Skin of body (tissue), 2 donors: ENCODE measurements around the gene NUDT4. TPM values are rescaled to one million over a fixed set of nuclear protein-coding genes. Genes with fewer than 3 reads are reported as not detected.
"Not testable (repeated sequence)": the region's sequence is repeated elsewhere in the genome, so short reads cannot be mapped to it uniquely, and the experiment has no call there.

Experiments used
- DNase-seq: peaks from one replicate; lab custom pipeline; 2025; lab: John Stamatoyannopoulos, UW
- total RNA-seq: library from RNA; depleted of rRNA; stranded (reverse); fragments of >200 nt; gene quantifications from one replicate; pipeline ENCODE4 v1.2.3, GENCODE V29; 2014

The NUDT4 gene
- total RNA-seq, 1 donor from 2014 or later, result 54.1 TPM

- DNase-seq, result no peak
Measured at GRCh38 chr12:93427779-93428564, 50.2 kb downstream of the NUDT4 start.

DNA sequence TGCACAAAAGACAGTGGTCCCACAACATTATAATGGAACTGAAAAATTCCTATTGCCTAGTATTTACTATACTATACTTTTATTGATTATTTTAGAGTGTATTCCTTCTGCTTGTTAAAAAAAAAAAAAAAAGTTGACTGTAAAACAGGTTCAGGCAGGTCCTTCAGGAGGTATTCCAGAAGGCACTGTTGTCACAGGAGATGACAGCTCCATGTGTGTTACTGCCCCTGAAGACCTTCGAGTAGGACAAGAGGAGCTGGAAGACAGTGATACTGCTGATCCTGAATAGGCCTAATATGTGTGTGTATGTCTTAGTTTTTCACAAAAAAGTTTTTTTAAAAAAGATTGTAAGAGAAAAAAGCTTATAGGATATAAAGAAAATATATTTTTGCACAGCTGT lies 51.7 kb downstream of the NUDT4 start:
- DNase-seq, result no peak

DNA sequence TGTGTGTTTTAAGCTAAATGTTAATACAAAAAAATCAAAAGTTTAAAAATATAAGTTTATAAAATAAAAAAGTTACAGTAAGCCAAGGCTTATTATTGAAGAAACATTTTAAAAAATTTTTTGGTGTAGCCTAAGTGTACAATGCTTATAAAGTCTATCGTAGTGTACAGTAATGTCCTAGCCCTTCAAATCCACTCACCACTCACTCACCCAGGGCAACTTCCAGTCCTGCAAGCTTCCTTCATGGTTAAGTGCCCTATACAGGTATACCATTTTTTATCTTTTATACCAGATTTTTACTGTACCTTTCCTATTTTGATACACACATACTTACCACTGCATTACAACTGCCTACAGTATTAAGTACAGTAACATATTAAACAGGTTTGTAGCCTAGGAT lies 52.1 kb downstream of the NUDT4 start:
- no peak for DNase-seq

- DNase-seq, result no peak
Measured at GRCh38 chr12:93430280-93430679, 52.6 kb downstream of the NUDT4 start.

DNA sequence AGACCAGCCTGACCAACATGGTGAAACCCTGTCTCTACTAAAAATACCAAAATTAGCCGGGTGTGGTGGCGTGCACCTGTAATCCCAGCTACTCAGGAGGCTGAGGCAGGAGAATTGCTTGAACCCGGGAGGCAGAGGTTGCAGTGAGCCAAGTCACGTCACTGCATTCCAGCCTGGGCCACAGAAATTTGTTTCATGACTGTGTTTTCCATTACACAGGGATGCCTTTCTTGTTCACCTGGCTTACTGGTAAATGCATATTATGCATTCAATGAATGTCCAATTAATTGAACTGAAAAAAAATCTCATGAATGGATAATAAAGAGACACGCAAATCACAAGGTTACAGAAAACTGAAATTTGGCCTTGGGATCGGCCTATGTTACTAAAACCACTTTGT lies 54.3 kb downstream of the NUDT4 start:
- not testable (repeated sequence) for DNase-seq

- DNase-seq, result no peak
Measured at GRCh38 chr12:93434256-93434865, 56.6 kb downstream of the NUDT4 start.

DNA sequence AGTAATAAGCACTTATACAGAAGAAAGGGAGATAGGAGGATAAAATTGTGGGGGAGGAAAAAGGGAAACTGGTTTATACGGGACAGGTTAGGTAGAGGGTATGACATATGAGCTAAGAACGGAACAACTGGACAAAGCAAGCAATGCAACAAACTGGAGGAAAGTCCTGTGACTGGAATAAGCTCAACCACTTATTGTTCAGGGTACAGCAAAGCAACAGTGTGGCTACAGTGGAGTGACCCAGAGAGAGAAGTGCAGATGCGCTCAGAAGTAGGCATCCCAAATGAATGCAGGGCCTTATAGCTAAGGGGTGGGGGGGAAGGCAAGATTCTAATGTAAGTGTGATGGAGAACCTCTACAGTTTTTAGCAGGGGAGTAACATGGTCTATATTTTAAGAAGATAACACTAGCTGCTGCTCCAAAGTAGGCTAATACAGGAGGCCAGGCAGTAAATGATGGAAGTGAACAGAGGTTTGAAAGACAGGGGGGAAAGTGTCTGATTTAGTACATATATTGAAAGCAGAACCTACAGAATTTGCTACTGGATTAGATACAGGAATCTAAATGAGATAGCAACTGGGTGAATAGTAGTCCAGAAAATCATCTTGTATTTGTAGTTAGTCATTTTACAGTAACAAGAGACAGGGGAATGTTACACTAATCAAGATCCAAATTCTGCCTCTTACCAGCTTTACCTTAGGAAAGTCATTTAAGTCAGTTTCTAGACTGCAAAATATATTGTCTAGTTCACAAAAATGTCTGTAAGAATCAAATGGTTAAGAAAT lies 60.7 kb downstream of the NUDT4 start:
- no peak for DNase-seq

GRCh38 chr12:93440043-93440835 lies 62.5 kb downstream of the NUDT4 start:
- no peak for DNase-seq

- no peak for DNase-seq
Measured at GRCh38 chr12:93441081-93441616, 63.4 kb downstream of the NUDT4 start.

- DNase-seq, result peak; percentile 96
Measured at GRCh38 chr12:93441617-93442410, 64.1 kb downstream of the NUDT4 start, which contains the start of gene UBE2N. Gene UBE2N (minus strand): TSS chr12:93441947. CDS start chr12:93441884, 63 bp downstream.

DNA sequence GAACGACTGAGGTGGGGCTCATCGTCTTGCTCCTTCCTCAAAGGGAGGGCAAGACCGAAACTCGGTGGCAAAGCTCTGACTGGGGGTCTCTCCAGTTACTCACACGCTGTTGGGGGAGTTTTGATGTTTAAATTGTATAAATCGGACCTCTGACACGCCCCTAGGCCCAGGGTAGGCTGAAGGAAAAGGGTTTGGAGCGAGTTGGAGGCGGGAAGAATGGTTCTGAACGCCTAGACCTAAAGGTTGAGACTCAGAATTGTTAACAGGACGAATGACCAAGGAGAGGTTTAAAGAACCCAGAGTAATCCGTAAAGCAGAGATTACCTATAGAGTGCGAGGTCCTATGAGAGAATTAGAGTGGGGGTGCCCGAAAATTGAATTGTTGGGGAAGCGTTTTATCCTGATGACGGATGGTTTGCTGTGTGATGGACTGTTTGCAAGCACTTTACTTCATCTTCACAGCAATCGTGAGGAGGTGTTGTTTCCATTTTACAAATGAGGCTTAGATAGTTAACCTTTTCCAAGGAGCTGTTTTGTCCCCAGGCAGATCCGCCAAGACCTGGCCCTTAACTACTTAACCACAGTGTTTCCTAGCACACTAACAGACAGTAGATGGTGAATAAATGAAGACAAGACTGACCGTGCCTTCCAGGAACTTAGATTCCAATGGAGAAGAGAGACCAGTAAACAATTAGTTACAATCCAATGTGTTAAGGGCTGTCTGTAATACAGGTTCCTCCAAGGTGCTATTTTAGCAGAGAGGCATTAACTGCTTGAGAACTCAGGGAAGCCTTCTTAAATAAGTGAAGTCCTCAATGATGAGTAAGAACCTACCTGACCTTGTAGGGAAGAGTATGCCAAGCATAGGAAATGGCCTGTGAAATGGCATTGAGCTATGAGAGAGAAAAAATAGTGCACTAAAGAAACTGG lies 65.0 kb downstream of the NUDT4 start:
- no peak for DNase-seq

DNA sequence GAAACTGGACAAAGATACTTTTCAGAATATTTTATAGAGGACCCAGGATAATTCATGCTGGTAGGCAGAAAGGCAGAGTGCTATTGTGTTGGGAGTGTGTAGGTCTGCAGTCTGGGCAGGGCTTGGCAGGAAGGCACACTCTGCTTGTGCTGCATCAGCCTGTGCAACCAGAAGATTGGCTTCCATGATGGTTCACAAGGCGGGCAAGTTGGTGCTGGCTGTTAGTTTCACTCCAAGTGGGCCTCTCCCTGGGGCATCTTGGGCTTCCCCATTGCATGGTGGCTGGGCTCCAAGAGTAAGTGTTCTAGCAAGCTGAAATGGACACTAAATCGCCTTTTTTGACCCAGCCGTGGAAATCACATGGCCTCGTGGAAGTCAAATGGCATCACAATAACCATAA lies 65.9 kb downstream of the NUDT4 start:
- no peak for DNase-seq

GRCh38 chr12:93447555-93448290 lies 70.0 kb downstream of the NUDT4 start:
- no peak for DNase-seq

DNA sequence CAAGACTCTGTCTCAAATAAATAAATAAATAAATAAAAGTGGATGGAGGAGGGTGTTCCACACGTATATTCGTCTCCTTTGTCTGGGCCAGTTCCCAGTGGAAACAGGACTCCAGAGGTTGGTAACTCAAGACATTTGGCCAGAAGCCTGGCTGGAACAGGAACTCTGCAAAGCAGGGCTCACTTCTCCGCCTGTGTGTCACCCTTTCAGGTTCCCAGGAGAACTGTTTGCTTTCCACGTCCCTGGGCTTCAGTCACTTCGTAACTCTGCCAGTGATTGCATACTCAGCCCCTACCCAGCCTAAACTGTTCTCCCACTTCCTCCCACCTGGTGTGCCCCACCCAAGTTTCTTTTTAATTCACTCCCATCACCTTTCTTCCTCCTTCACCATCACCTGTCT lies 71.1 kb downstream of the NUDT4 start:
- no peak for DNase-seq

GRCh38 chr12:93449277-93449676 lies 71.6 kb downstream of the NUDT4 start:
- no peak for DNase-seq

DNA sequence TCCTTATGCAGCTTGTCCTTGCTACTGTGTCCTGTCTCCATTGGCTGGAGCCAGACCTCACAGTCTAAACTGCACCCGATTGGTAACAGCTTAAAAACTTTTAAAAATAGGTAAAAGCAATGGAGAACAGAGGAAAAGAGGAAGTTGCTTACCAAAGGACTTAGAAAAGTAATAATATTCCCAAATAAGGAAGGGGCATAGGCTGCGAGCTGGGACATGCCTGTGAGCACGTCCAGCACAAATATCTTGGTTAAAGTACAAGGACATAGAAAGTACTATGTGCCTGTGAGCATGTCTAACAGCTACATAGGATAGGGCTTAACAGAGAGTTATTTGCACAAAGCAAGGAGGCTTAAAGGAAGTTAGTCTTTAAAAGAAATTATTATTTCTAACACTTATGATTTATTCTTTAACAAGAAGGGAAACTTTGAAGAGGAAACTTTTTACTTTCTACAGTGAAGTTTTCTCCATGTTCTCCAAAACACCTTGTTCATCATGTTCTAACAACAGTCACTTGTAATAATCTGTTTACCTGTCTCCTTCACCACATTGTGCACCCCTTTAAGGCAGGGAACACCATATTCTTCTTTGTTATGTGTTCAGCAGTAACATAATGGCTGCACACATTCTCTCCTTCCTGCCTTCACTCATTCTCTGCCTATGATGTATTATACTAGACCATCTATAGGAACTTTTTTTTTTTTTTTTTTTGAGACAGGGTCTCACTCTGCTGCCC lies 73.9 kb downstream of the NUDT4 start:
- no peak for DNase-seq

- DNase-seq, result no peak
Measured at GRCh38 chr12:93453633-93454032, 75.9 kb downstream of the NUDT4 start.

GRCh38 chr12:93456077-93456476 lies 78.4 kb downstream of the NUDT4 start:
- DNase-seq, result no peak
